ENCODE measurements around the gene DUS1L. TPM values are rescaled to one million over a fixed set of nuclear protein-coding genes. Genes with fewer than 3 reads are reported as not detected.

The DUS1L gene
- total RNA-seq, 4 donors from 2014 or later: 73.6 to 207 (median 122) TPM

- H3K36me3 ChIP-seq: peaks cover 0 to 83% (median 0%) of the 10 kb centered on the region in 3 donors
- TF ChIP-seq POLR2A (IDR thresholded peaks at IDR 0.05): no peak
- TF ChIP-seq CTCF (IDR thresholded peaks at IDR 0.05): no peak
- peaks cover 0 to 20% (median 13%) of the 10 kb centered on the region in 4 donors for H3K4me1 ChIP-seq
- H3K9me3 ChIP-seq: no peaks in the 10 kb centered on the region
- H3K4me3 ChIP-seq: no peak overlapping the region
- DNase-seq: no peak
- no peaks in the 10 kb centered on the region for H3K27me3 ChIP-seq
- H3K27ac ChIP-seq: no peak overlapping the region
These were observed 5.0 kb downstream of the DUS1L start for GRCh38 chr17:82060614-82061013.

GRCh38 chr17:82060001-82060380 lies 5.6 kb downstream of the DUS1L start:
- no peak for DNase-seq
- no peak overlapping the region for H3K4me3 ChIP-seq
- TF ChIP-seq POLR2A (IDR thresholded peaks at IDR 0.05) (no peak), CTCF (IDR thresholded peaks at IDR 0.05) (no peak)
- H3K4me1 ChIP-seq: peaks cover 0 to 17% (median 11%) of the 10 kb centered on the region in 4 donors
- H3K27ac ChIP-seq: no peak overlapping the region
- no peaks in the 10 kb centered on the region for H3K9me3 ChIP-seq
- H3K27me3 ChIP-seq: no peaks in the 10 kb centered on the region
- H3K36me3 ChIP-seq: peaks cover 0 to 89% (median 0%) of the 10 kb centered on the region in 3 donors

GRCh38 chr17:82059272-82060000 lies 6.2 kb downstream of the DUS1L start:
- H3K9me3 ChIP-seq: no peaks in the 10 kb centered on the region
- peaks cover 0 to 95% (median 0%) of the 10 kb centered on the region in 3 donors for H3K36me3 ChIP-seq
- TF ChIP-seq POLR2A (IDR thresholded peaks at IDR 0.05) (no peak), CTCF (IDR thresholded peaks at IDR 0.05) (no peak)

GRCh38 chr17:82058855-82059249 lies 6.8 kb downstream of the DUS1L start:
- Histone ChIP-seq H3K4me1 (peaks cover 0 to 7% (median 1%) of the 10 kb centered on the region in 4 donors), H3K36me3 (peaks cover 0 to 99% (median 0%) of the 10 kb centered on the region in 3 donors), H3K27me3 (no peaks in the 10 kb centered on the region), H3K9me3 (no peaks in the 10 kb centered on the region), H3K27ac (no peak overlapping the region), H3K4me3 (no peak overlapping the region)
- no peak for DNase-seq
- no peak for TF ChIP-seq POLR2A (IDR thresholded peaks at IDR 0.05)
- no peak for TF ChIP-seq CTCF (IDR thresholded peaks at IDR 0.05)

More at GRCh38 chr17:82059272-82060000, 6.2 kb downstream of the DUS1L start:
- Histone ChIP-seq H3K4me1 (peaks cover 0 to 11% (median 6%) of the 10 kb centered on the region in 4 donors), H3K27me3 (no peaks in the 10 kb centered on the region), H3K4me3 (no peak overlapping the region), H3K27ac (no peak overlapping the region)
- no peak for DNase-seq

GRCh38 chr17:82058230-82058854 lies 7.3 kb downstream of the DUS1L start:
- no peaks in the 10 kb centered on the region for H3K9me3 ChIP-seq
- peaks cover 0 to 7% (median under 1%) of the 10 kb centered on the region in 4 donors for H3K4me1 ChIP-seq
- H3K36me3 ChIP-seq: peaks cover 0 to 98% (median 0%) of the 10 kb centered on the region in 3 donors
- TF ChIP-seq CTCF (IDR thresholded peaks at IDR 0.05) (no peak), POLR2A (IDR thresholded peaks at IDR 0.05) (no peak)
- no peaks in the 10 kb centered on the region for H3K27me3 ChIP-seq
- no peak overlapping the region for H3K4me3 ChIP-seq
- no peak for DNase-seq
- H3K27ac ChIP-seq: no peak overlapping the region
